ENCODE data around the gene TDP1. TPM values are rescaled to one million over a fixed set of nuclear protein-coding genes. Genes with fewer than 3 reads are reported as not detected.
"Not testable (repeated sequence)": the region's sequence is repeated elsewhere in the genome, so short reads cannot be mapped to it uniquely, and the experiment has no call there.

Gene TDP1
- total RNA-seq, 3 donors from 2014 or later, result 71.8 to 84.9 (median 72.9) TPM

DNA sequence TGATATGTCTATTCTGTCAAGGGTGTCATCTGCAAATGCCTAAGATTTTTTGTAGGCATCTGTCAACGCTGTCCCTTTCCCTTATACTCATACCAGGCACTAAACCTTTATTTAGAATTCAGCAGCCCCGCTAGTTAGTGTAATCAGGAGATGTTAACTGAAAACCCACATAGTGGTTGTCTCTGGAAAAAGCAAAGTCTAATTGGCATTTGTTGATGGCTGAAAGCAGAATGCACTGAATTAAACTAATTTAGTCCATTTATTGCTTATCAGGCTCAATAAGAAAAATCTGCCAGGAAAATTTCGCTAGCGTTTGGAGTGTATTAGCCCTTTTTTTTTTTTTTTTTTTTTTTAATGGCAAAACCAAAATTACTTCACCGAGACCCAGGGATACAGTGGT, 34.5 kb downstream of the TDP1 start:
- ATAC-seq (no peak), DNase-seq (no peak)
- H3K4me3 Mint-ChIP-seq, result no peak overlapping the region
- H3K9me3 Mint-ChIP-seq, result no peaks in the 10 kb centered on the region
- no peaks in the 10 kb centered on the region for H3K27me3 Mint-ChIP-seq (ENCODE audit: low read depth)
- H3K36me3 Mint-ChIP-seq (ENCODE audit: insufficient read depth), result peaks cover 56% of the 10 kb centered on the region
- H3K4me1 Mint-ChIP-seq (ENCODE audit: low read depth), result no peaks in the 10 kb centered on the region

DNA sequence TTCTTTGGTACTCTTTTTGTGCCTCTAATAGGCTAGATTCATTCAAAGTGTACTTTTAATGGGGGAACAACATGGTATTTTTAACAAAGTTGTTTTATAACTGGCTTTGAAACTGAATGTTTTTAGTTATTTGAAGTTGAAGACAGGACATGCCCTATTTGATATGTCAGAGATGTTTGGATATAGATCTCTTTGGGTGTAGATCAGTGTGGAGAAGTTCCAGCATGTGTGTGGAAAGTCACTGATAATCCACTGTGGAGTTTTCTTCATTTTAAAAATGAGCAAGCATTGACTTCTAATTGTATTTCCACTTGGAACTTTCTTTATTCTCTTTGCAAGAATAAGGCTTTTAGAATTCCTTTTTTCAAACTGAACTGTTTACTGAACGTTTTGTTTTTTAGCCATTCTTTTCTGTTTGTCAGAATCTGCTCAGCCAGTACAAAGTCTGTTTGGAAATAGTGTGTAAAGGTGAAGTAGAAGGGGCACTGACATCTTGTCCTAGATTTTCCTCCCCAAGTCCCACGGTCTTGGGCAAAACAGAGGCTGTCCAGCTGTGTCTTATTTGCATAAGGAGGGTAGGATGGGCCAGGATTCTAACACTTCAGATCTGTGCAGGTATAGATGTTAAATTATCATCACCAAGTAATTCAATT, 35.0 kb downstream of the TDP1 start:
- no peak overlapping the region for H3K4me3 Mint-ChIP-seq
- ATAC-seq (no peak), DNase-seq (no peak)
- H3K4me1 Mint-ChIP-seq (ENCODE audit: low read depth), result no peaks in the 10 kb centered on the region
- no peaks in the 10 kb centered on the region for H3K9me3 Mint-ChIP-seq
- H3K27me3 Mint-ChIP-seq (ENCODE audit: low read depth), result no peaks in the 10 kb centered on the region
- H3K36me3 Mint-ChIP-seq (ENCODE audit: insufficient read depth), result peaks cover 59% of the 10 kb centered on the region

- no peak for ATAC-seq
- no peak for DNase-seq
- H3K4me1 Mint-ChIP-seq (ENCODE audit: low read depth), result no peaks in the 10 kb centered on the region
- no peaks in the 10 kb centered on the region for H3K27me3 Mint-ChIP-seq (ENCODE audit: low read depth)
- peaks cover 58% of the 10 kb centered on the region for H3K36me3 Mint-ChIP-seq (ENCODE audit: insufficient read depth)
- no peaks in the 10 kb centered on the region for H3K9me3 Mint-ChIP-seq
- no peak overlapping the region for H3K4me3 Mint-ChIP-seq
Measured at GRCh38 chr14:89992273-89992672, 36.5 kb downstream of the TDP1 start.

GRCh38 chr14:89996963-89997362, 41.2 kb downstream of the TDP1 start:
- peaks cover 52% of the 10 kb centered on the region for H3K36me3 Mint-ChIP-seq (ENCODE audit: insufficient read depth)
- DNase-seq (no peak), ATAC-seq (no peak)
- no peaks in the 10 kb centered on the region for H3K27me3 Mint-ChIP-seq (ENCODE audit: low read depth)
- H3K9me3 Mint-ChIP-seq, result no peaks in the 10 kb centered on the region
- H3K4me3 Mint-ChIP-seq, result no peak overlapping the region
- no peaks in the 10 kb centered on the region for H3K4me1 Mint-ChIP-seq (ENCODE audit: low read depth)

DNA sequence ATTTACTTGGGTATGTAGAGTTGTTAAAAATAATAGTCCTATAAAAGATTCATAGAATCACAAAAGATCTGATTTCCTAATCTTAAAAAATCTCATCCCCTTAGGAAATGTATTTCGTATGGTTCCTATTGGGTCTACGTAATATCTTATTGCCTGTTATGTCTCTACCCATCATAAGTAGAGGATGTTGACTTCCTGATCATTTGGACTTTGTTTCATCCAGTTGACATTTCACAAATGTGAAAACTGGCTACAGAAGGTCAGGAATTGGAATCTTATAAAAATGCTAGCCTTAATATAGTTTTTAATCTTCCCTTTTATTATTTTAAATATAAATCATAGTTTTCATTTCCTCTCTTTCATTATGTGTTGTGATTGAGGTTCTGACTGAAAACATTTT, 45.2 kb downstream of the TDP1 start:
- Mint-ChIP-seq H3K27me3 (ENCODE audit: low read depth) (no peaks in the 10 kb centered on the region), H3K4me3 (no peak overlapping the region), H3K9me3 (no peaks in the 10 kb centered on the region), H3K4me1 (ENCODE audit: low read depth) (peaks cover 10% of the 10 kb centered on the region), H3K36me3 (ENCODE audit: insufficient read depth) (peaks cover 53% of the 10 kb centered on the region)
- no peak for DNase-seq
- no peak for ATAC-seq

- Mint-ChIP-seq H3K27me3 (ENCODE audit: low read depth) (no peaks in the 10 kb centered on the region), H3K4me1 (ENCODE audit: low read depth) (peaks cover 14% of the 10 kb centered on the region), H3K9me3 (no peaks in the 10 kb centered on the region), H3K36me3 (ENCODE audit: insufficient read depth) (peaks cover 49% of the 10 kb centered on the region), H3K4me3 (no peak overlapping the region)
- DNase-seq, result no peak
- peak; percentile 85 to 88 for ATAC-seq
Measured at GRCh38 chr14:90003526-90004307, 48.0 kb downstream of the TDP1 start.

DNA sequence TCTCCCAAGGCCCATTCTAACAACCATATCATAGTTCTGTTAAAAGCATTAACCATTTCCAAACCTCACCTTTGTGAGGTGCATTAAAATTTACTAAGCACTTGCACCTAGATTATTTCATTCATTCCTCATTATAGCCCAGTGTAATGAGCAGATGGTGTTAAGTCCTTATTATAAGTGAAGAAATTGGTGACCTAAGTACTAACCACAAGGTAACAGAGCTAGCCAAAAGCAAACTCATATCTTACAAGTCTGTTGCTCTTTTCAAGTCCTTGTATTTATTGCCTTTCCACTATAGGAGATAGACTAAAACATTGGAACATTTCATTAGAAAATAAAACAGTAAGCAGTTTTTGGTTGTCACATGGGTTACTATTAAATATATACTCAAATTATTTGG, 49.7 kb downstream of the TDP1 start:
- Mint-ChIP-seq H3K4me1 (ENCODE audit: low read depth) (peaks cover 14% of the 10 kb centered on the region), H3K36me3 (ENCODE audit: insufficient read depth) (peaks cover 59% of the 10 kb centered on the region)
- ATAC-seq, result no peak

GRCh38 chr14:90005939-90006530, 50.3 kb downstream of the TDP1 start:
- ATAC-seq, result no peak
- Mint-ChIP-seq H3K9me3 (peaks cover 1% of the 10 kb centered on the region), H3K36me3 (ENCODE audit: insufficient read depth) (peaks cover 62% of the 10 kb centered on the region), H3K4me3 (no peak overlapping the region), H3K4me1 (ENCODE audit: low read depth) (peaks cover 14% of the 10 kb centered on the region), H3K27me3 (ENCODE audit: low read depth) (no peaks in the 10 kb centered on the region)
- no peak for DNase-seq

More for the DNA sequence above, 49.7 kb downstream of the TDP1 start:
- no peaks in the 10 kb centered on the region for H3K27me3 Mint-ChIP-seq (ENCODE audit: low read depth)
- no peaks in the 10 kb centered on the region for H3K9me3 Mint-ChIP-seq
- no peak overlapping the region for H3K4me3 Mint-ChIP-seq
- DNase-seq, result no peak

GRCh38 chr14:90017371-90017770, 61.6 kb downstream of the TDP1 start:
- ATAC-seq, result no peak
- Mint-ChIP-seq H3K4me1 (ENCODE audit: low read depth) (peaks cover 2% of the 10 kb centered on the region), H3K4me3 (no peak overlapping the region), H3K9me3 (no peaks in the 10 kb centered on the region), H3K36me3 (ENCODE audit: insufficient read depth) (peaks cover 62% of the 10 kb centered on the region), H3K27me3 (ENCODE audit: low read depth) (no peaks in the 10 kb centered on the region)
- DNase-seq, result no peak

- H3K4me1 Mint-ChIP-seq (ENCODE audit: low read depth), result peaks cover 2% of the 10 kb centered on the region
- H3K4me3 Mint-ChIP-seq, result no peak overlapping the region
- ATAC-seq (no peak), DNase-seq (no peak)
- H3K9me3 Mint-ChIP-seq, result no peaks in the 10 kb centered on the region
- H3K27me3 Mint-ChIP-seq (ENCODE audit: low read depth), result no peaks in the 10 kb centered on the region
- peaks cover 70% of the 10 kb centered on the region for H3K36me3 Mint-ChIP-seq (ENCODE audit: insufficient read depth)
Measured at GRCh38 chr14:90019824-90020523, 64.2 kb downstream of the TDP1 start.

- H3K4me1 Mint-ChIP-seq (ENCODE audit: low read depth), result peaks cover 2% of the 10 kb centered on the region
- H3K4me3 Mint-ChIP-seq, result no peak overlapping the region
- ATAC-seq (no peak), DNase-seq (no peak)
- H3K36me3 Mint-ChIP-seq (ENCODE audit: insufficient read depth), result peaks cover 61% of the 10 kb centered on the region
- H3K9me3 Mint-ChIP-seq, result peaks cover 4% of the 10 kb centered on the region
- H3K27me3 Mint-ChIP-seq (ENCODE audit: low read depth), result no peaks in the 10 kb centered on the region
Measured at GRCh38 chr14:90023176-90023896, 67.6 kb downstream of the TDP1 start.

DNA sequence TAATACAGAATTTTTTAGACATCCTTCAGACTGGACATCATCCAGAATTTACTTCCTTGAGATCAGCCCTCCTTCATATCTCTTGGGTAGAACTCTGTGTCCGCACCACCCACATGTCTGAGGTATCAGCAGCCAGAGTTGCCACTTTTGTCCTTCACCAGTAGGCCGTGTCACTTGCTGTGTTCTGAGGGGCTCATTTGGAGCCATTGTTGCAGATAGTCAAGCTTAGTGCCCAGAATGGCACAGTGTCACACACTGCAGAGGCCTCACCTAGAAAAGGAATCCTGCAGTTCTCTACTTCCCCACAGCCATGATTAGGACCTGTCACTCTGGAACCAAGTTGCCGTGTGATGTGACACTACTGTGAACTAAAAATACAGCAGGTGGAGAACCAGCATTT, 69.2 kb downstream of the TDP1 start:
- Mint-ChIP-seq H3K4me1 (ENCODE audit: low read depth) (no peaks in the 10 kb centered on the region), H3K36me3 (ENCODE audit: insufficient read depth) (peaks cover 52% of the 10 kb centered on the region), H3K4me3 (no peak overlapping the region), H3K9me3 (peaks cover 4% of the 10 kb centered on the region), H3K27me3 (ENCODE audit: low read depth) (no peaks in the 10 kb centered on the region)
- ATAC-seq (no peak), DNase-seq (no peak)

DNA sequence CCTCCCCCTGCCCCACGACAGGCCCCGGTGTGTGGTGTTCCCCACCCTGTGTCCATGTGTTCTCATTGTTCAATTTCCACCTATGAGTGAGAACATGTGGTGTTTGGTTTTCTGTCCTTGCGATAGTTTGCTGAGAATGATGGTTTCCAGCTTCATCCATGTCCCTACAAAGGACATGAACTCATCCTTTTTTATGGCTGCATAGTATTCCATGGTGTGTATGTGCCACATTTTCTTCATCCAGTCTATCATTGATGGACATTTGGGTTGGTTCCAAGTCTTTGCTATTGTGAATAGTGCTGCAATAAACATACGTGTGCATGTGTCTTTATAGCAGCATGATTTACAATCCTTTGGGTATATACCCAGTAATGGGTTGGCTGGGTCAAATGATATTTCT, 70.9 kb downstream of the TDP1 start:
- not testable (repeated sequence) for H3K4me1 Mint-ChIP-seq (ENCODE audit: low read depth); H3K9me3 Mint-ChIP-seq; H3K4me3 Mint-ChIP-seq; DNase-seq; H3K27me3 Mint-ChIP-seq (ENCODE audit: low read depth); ATAC-seq
- H3K36me3 Mint-ChIP-seq (ENCODE audit: insufficient read depth), result peaks cover 47% of the 10 kb centered on the region

GRCh38 chr14:90027842-90028241, 72.1 kb downstream of the TDP1 start:
- no peak for ATAC-seq
- Mint-ChIP-seq H3K36me3 (ENCODE audit: insufficient read depth) (peaks cover 49% of the 10 kb centered on the region), H3K4me3 (no peak overlapping the region), H3K9me3 (peaks cover 4% of the 10 kb centered on the region), H3K27me3 (ENCODE audit: low read depth) (no peaks in the 10 kb centered on the region), H3K4me1 (ENCODE audit: low read depth) (no peaks in the 10 kb centered on the region)
- DNase-seq, result no peak
